Ramos (cell line): ENCODE measurements around the gene LHFPL5.

ENCODE experiments used
- in situ Hi-C: fragments of 300-500 bp; cut with MboI; formaldehyde crosslinking; loops from one replicate; pipeline ENCODE4 v1.14.3; 2022; ENCODE audit warnings: low sequenced_read_pairs; ENCODE audit not compliant: unreplicated experiment

LHFPL5 gene

GRCh38 chr6:35804996-35805736, at the start of gene LHFPL5:
Gene LHFPL5 (plus strand): TSS chr6:35805352. CDS start chr6:35805671, 319 bp downstream.
- in situ Hi-C loops = no loop called here

GRCh38 chr6:35757456-35758123, 47.6 kb upstream of the LHFPL5 start:
- in situ Hi-C loops = no loop called here

- in situ Hi-C loops = no loop called here
Measured at GRCh38 chr6:35759426-35759825, 45.7 kb upstream of the LHFPL5 start.

GRCh38 chr6:35765739-35766138, 39.4 kb upstream of the LHFPL5 start:
- in situ Hi-C loops = no loop called here

GRCh38 chr6:35769211-35769610, 35.9 kb upstream of the LHFPL5 start:
- in situ Hi-C loops = no loop called here

GRCh38 chr6:35771343-35771627, 33.9 kb upstream of the LHFPL5 start:
- in situ Hi-C loops = no loop called here

GRCh38 chr6:35774116-35774794, 30.9 kb upstream of the LHFPL5 start:
- in situ Hi-C loops = no loop called here

- in situ Hi-C loops = no loop called here
Measured at GRCh38 chr6:35775031-35775430, 30.1 kb upstream of the LHFPL5 start.

- in situ Hi-C loops = no loop called here
Measured at GRCh38 chr6:35776364-35777215, 28.6 kb upstream of the LHFPL5 start, which contains the start of gene CLPSL2. Gene CLPSL2 (plus strand): TSS chr6:35776598. CDS start chr6:35776619, 21 bp downstream.

- in situ Hi-C loops = no loop called here
Measured at GRCh38 chr6:35777356-35778102, 27.6 kb upstream of the LHFPL5 start.

GRCh38 chr6:35778437-35778836, 26.7 kb upstream of the LHFPL5 start:
- in situ Hi-C loops = no loop called here

- in situ Hi-C loops = no loop called here
Measured at GRCh38 chr6:35780719-35781118, 24.4 kb upstream of the LHFPL5 start, which contains the start of gene CLPSL1. Gene CLPSL1 (plus strand): TSS chr6:35781019. CDS start chr6:35781111, 92 bp downstream.

GRCh38 chr6:35781290-35781689, 23.9 kb upstream of the LHFPL5 start:
- in situ Hi-C loops = no loop called here

GRCh38 chr6:35782424-35782823, 22.7 kb upstream of the LHFPL5 start:
- in situ Hi-C loops = no loop called here

- in situ Hi-C loops = no loop called here
Measured at GRCh38 chr6:35784200-35784599, 21.0 kb upstream of the LHFPL5 start.

GRCh38 chr6:35786272-35786671, 18.9 kb upstream of the LHFPL5 start:
- in situ Hi-C loops = no loop called here

GRCh38 chr6:35786810-35787209, 18.3 kb upstream of the LHFPL5 start:
- in situ Hi-C loops = no loop called here

- in situ Hi-C loops = no loop called here
Measured at GRCh38 chr6:35787266-35788218, 17.6 kb upstream of the LHFPL5 start.
